Loucy (cell line): ENCODE measurements around the gene PRDM11.

Source experiments
- CTCF ChIP-seq: fragments of 200-600 bp; sonication (generic); conservative IDR thresholded peaks from 2 replicates; pipeline ENCODE4 v1.5.1; 2014; ENCODE audit warnings: mild to moderate bottlenecking, antibody characterized with exemption, low read length
- EZH2phosphoT487 ChIP-seq: fragments of 200-600 bp; IDR thresholded peaks from 2 replicates; pipeline ENCODE4 v1.6.1; 2018; ENCODE audit warnings: antibody characterized with exemption, mild to moderate bottlenecking, moderate library complexity, borderline replicate concordance

- TF ChIP-seq CTCF (no peak), EZH2phosphoT487 (no peak)
Observed at GRCh38 chr11:45226901-45227300, 80.5 kb downstream of the PRDM11 start.
